ENCODE measurements around the gene MEF2A.

Gene MEF2A

GRCh38 chr15:99546441-99547100 lies 19.2 kb upstream of the MEF2A start:
- Histone ChIP-seq H3K4me3 (ENCODE audit: low read depth, low read length) (no peak overlapping the region), H3K9ac (ENCODE audit: low read depth, low read length) (no peak overlapping the region), H3K27me3 (ENCODE audit: control insufficient read depth, insufficient read depth, low read length) (no peaks in the 10 kb centered on the region), H3K36me3 (ENCODE audit: control insufficient read depth, insufficient read depth, low read length) (no peaks in the 10 kb centered on the region), H3K4me1 (ENCODE audit: control insufficient read depth, insufficient read depth, low read length) (no peaks in the 10 kb centered on the region), H3K9me3 (ENCODE audit: control insufficient read depth, insufficient read depth, low read length) (no peaks in the 10 kb centered on the region), H3K27ac (ENCODE audit: low read depth, low read length) (no peak overlapping the region)

- Histone ChIP-seq H3K4me3 (ENCODE audit: low read depth, low read length) (no peak overlapping the region), H3K9ac (ENCODE audit: low read depth, low read length) (no peak overlapping the region), H3K27ac (ENCODE audit: low read depth, low read length) (no peak overlapping the region), H3K36me3 (ENCODE audit: control insufficient read depth, insufficient read depth, low read length) (no peaks in the 10 kb centered on the region), H3K27me3 (ENCODE audit: control insufficient read depth, insufficient read depth, low read length) (no peaks in the 10 kb centered on the region), H3K4me1 (ENCODE audit: control insufficient read depth, insufficient read depth, low read length) (no peaks in the 10 kb centered on the region), H3K9me3 (ENCODE audit: control insufficient read depth, insufficient read depth, low read length) (no peaks in the 10 kb centered on the region)
Measured at GRCh38 chr15:99547517-99547916, 18.3 kb upstream of the MEF2A start.

DNA sequence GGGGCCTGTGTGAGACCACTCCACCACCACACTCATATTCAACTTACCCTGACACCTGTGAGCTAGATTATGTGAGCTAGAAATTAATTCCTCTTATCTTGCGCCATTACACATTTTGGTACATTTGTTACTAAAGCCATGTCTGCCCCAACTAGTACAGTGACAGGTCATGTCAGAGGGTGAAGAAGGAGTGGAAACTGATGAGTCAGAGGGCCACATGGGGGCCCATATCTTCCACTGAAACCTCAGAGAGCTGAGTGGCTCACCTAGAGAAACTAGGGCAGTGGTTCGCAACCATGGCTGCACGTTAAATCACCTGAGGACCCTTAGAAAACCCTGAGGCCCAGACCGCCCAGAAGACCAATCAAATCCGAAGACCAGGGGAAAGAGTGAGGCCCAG lies 15.7 kb upstream of the MEF2A start:
- no peaks in the 10 kb centered on the region for H3K27me3 ChIP-seq (ENCODE audit: control insufficient read depth, insufficient read depth, low read length)
- H3K4me1 ChIP-seq (ENCODE audit: control insufficient read depth, insufficient read depth, low read length) = no peaks in the 10 kb centered on the region
- H3K27ac ChIP-seq (ENCODE audit: low read depth, low read length) = no peak overlapping the region
- no peak overlapping the region for H3K9ac ChIP-seq (ENCODE audit: low read depth, low read length)
- no peaks in the 10 kb centered on the region for H3K9me3 ChIP-seq (ENCODE audit: control insufficient read depth, insufficient read depth, low read length)
- H3K4me3 ChIP-seq (ENCODE audit: low read depth, low read length) = no peak overlapping the region
- H3K36me3 ChIP-seq (ENCODE audit: control insufficient read depth, insufficient read depth, low read length) = no peaks in the 10 kb centered on the region

- Histone ChIP-seq H3K4me1 (ENCODE audit: control insufficient read depth, insufficient read depth, low read length) (no peaks in the 10 kb centered on the region), H3K27ac (ENCODE audit: low read depth, low read length) (no peak overlapping the region), H3K36me3 (ENCODE audit: control insufficient read depth, insufficient read depth, low read length) (no peaks in the 10 kb centered on the region), H3K27me3 (ENCODE audit: control insufficient read depth, insufficient read depth, low read length) (no peaks in the 10 kb centered on the region), H3K9ac (ENCODE audit: low read depth, low read length) (no peak overlapping the region), H3K9me3 (ENCODE audit: control insufficient read depth, insufficient read depth, low read length) (no peaks in the 10 kb centered on the region), H3K4me3 (ENCODE audit: low read depth, low read length) (no peak overlapping the region)
Measured at GRCh38 chr15:99552111-99552510, 13.7 kb upstream of the MEF2A start.

DNA sequence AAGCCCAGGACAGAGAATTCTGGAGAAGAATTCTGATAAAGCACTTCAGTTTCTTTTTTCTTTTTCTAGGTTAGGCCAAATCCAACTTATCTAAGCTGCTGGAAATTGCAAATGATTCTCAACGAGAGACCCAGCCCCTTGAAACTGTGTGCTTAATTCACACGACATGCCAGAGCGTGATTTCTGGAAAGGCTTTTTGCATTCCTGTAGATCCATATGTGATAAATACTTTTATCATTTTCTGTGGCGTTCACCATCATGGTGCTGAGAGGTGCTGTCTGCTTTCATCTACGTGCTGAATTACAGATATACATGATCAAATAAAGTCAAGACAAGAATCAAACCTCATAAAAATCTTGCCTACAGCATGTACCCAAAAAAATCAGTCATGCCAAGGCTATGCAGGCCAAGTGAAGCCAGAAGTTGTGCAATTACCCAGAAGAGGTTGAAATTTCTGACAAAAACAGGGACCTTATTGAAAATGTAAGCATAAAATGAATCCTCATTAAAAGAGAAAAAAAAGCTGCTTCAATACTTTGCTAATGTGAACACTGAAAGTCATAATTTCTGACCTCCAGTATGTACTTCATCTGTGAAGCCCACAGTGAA lies 10.8 kb upstream of the MEF2A start:
- Histone ChIP-seq H3K27ac (ENCODE audit: low read depth, low read length) (no peak overlapping the region), H3K36me3 (ENCODE audit: control insufficient read depth, insufficient read depth, low read length) (no peaks in the 10 kb centered on the region), H3K9me3 (ENCODE audit: control insufficient read depth, insufficient read depth, low read length) (no peaks in the 10 kb centered on the region), H3K4me3 (ENCODE audit: low read depth, low read length) (no peak overlapping the region), H3K4me1 (ENCODE audit: control insufficient read depth, insufficient read depth, low read length) (no peaks in the 10 kb centered on the region), H3K27me3 (ENCODE audit: control insufficient read depth, insufficient read depth, low read length) (no peaks in the 10 kb centered on the region), H3K9ac (ENCODE audit: low read depth, low read length) (no peak overlapping the region)

- Histone ChIP-seq H3K27ac (ENCODE audit: low read depth, low read length) (no peak overlapping the region), H3K4me1 (ENCODE audit: control insufficient read depth, insufficient read depth, low read length) (no peaks in the 10 kb centered on the region), H3K9me3 (ENCODE audit: control insufficient read depth, insufficient read depth, low read length) (no peaks in the 10 kb centered on the region), H3K36me3 (ENCODE audit: control insufficient read depth, insufficient read depth, low read length) (no peaks in the 10 kb centered on the region), H3K27me3 (ENCODE audit: control insufficient read depth, insufficient read depth, low read length) (no peaks in the 10 kb centered on the region), H3K9ac (ENCODE audit: low read depth, low read length) (no peak overlapping the region), H3K4me3 (ENCODE audit: low read depth, low read length) (no peak overlapping the region)
Measured at GRCh38 chr15:99556011-99556410, 9.8 kb upstream of the MEF2A start.

DNA sequence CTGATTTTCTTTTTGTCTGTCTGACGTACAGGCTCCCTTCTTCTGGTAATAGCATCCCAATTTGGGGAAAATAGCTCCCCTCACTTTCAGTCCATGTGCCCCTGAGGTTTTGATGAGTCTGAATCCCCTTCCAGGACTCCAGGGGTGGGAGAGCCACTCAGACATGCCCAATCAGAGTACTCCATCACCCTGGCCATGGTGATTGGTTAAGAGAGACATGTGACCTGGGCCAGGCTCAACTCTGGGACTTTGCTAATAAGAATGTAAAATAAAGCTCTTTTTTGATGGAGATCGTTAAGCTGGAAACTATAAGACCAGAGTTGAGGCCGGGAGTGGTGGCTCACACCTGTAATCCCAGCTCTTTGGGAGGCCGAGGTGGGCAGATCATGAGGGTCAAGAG lies 9.2 kb upstream of the MEF2A start:
- Histone ChIP-seq H3K4me1 (ENCODE audit: control insufficient read depth, insufficient read depth, low read length) (no peaks in the 10 kb centered on the region), H3K27ac (ENCODE audit: low read depth, low read length) (no peak overlapping the region), H3K9ac (ENCODE audit: low read depth, low read length) (no peak overlapping the region), H3K4me3 (ENCODE audit: low read depth, low read length) (no peak overlapping the region), H3K36me3 (ENCODE audit: control insufficient read depth, insufficient read depth, low read length) (no peaks in the 10 kb centered on the region), H3K27me3 (ENCODE audit: control insufficient read depth, insufficient read depth, low read length) (no peaks in the 10 kb centered on the region), H3K9me3 (ENCODE audit: control insufficient read depth, insufficient read depth, low read length) (no peaks in the 10 kb centered on the region)

DNA sequence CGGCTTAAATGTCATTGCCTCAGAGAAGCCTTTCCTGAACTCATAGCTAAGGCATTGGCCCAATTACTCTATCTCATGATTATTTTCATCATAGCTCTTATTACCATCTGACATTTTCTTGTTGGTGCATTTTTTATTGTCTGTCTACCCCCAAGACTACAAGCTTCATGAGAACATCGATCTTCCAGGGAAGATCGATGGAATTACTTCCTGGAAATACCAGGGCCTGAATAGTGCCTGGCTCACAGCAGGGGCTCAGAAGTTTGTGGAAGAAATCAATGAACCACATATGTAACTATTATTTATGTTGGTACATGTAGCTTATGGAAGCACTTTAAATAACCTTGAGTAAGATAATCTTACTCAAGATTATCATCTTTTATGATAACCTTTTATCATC lies 7.7 kb upstream of the MEF2A start:
- H3K27me3 ChIP-seq (ENCODE audit: control insufficient read depth, insufficient read depth, low read length) = no peaks in the 10 kb centered on the region
- no peaks in the 10 kb centered on the region for H3K36me3 ChIP-seq (ENCODE audit: control insufficient read depth, insufficient read depth, low read length)
- no peak overlapping the region for H3K27ac ChIP-seq (ENCODE audit: low read depth, low read length)
- H3K4me3 ChIP-seq (ENCODE audit: low read depth, low read length) = no peak overlapping the region
- no peak overlapping the region for H3K9ac ChIP-seq (ENCODE audit: low read depth, low read length)
- H3K9me3 ChIP-seq (ENCODE audit: control insufficient read depth, insufficient read depth, low read length) = no peaks in the 10 kb centered on the region
- peaks cover 2% of the 10 kb centered on the region for H3K4me1 ChIP-seq (ENCODE audit: control insufficient read depth, insufficient read depth, low read length)

- peaks cover 7% of the 10 kb centered on the region for H3K4me1 ChIP-seq (ENCODE audit: control insufficient read depth, insufficient read depth, low read length)
- no peak overlapping the region for H3K27ac ChIP-seq (ENCODE audit: low read depth, low read length)
- H3K27me3 ChIP-seq (ENCODE audit: control insufficient read depth, insufficient read depth, low read length) = no peaks in the 10 kb centered on the region
- H3K9ac ChIP-seq (ENCODE audit: low read depth, low read length) = no peak overlapping the region
- no peak overlapping the region for H3K4me3 ChIP-seq (ENCODE audit: low read depth, low read length)
- H3K9me3 ChIP-seq (ENCODE audit: control insufficient read depth, insufficient read depth, low read length) = no peaks in the 10 kb centered on the region
- no peaks in the 10 kb centered on the region for H3K36me3 ChIP-seq (ENCODE audit: control insufficient read depth, insufficient read depth, low read length)
Measured at GRCh38 chr15:99558571-99558970, 7.2 kb upstream of the MEF2A start.

- H3K27ac ChIP-seq (ENCODE audit: low read depth, low read length) = no peak overlapping the region
- H3K9me3 ChIP-seq (ENCODE audit: control insufficient read depth, insufficient read depth, low read length) = no peaks in the 10 kb centered on the region
- H3K9ac ChIP-seq (ENCODE audit: low read depth, low read length) = no peak overlapping the region
- no peaks in the 10 kb centered on the region for H3K36me3 ChIP-seq (ENCODE audit: control insufficient read depth, insufficient read depth, low read length)
- H3K4me1 ChIP-seq (ENCODE audit: control insufficient read depth, insufficient read depth, low read length) = peaks cover 21% of the 10 kb centered on the region
- H3K4me3 ChIP-seq (ENCODE audit: low read depth, low read length) = no peak overlapping the region
- H3K27me3 ChIP-seq (ENCODE audit: control insufficient read depth, insufficient read depth, low read length) = no peaks in the 10 kb centered on the region
Measured at GRCh38 chr15:99561476-99562230, 4.1 kb upstream of the MEF2A start.

DNA sequence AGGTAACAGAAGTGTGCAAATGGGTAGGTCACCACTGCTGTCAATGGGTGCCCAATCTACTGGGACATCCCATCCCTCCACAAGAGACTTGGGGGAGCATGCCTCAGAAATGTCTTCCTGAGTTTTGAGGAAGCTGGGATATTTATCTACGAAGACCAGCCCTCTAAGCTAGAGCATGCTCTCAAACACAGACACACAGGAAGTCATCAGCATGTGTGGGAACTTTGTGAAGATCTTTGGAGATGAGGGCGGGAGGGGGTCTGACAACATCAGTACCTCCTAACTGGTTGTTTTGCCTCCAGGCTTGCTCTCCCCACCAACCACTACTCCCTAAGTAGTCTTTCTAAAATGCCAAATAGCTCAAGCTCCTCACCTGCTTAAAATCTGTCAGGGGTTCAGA lies 3.5 kb upstream of the MEF2A start:
- Histone ChIP-seq H3K4me3 (ENCODE audit: low read depth, low read length) (no peak overlapping the region), H3K9me3 (ENCODE audit: control insufficient read depth, insufficient read depth, low read length) (no peaks in the 10 kb centered on the region)

More for the DNA sequence above, 3.5 kb upstream of the MEF2A start:
- Histone ChIP-seq H3K4me1 (ENCODE audit: control insufficient read depth, insufficient read depth, low read length) (peaks cover 22% of the 10 kb centered on the region), H3K27ac (ENCODE audit: low read depth, low read length) (no peak overlapping the region), H3K36me3 (ENCODE audit: control insufficient read depth, insufficient read depth, low read length) (no peaks in the 10 kb centered on the region), H3K27me3 (ENCODE audit: control insufficient read depth, insufficient read depth, low read length) (no peaks in the 10 kb centered on the region), H3K9ac (ENCODE audit: low read depth, low read length) (no peak overlapping the region)
